Right lobe of liver (tissue), 4 donors: ENCODE data around the gene NUP93.

Source experiments
- CTCF ChIP-seq, 4 donors: fragments of 200-600 bp in 3 of 4; fragments of 450-650 bp in 1 of 4; IDR thresholded peaks; one replicate each; pipeline versions ENCODE4 v1.5.1 to v1.8.0; 2016 to 2022; ENCODE audit warnings: antibody characterized with exemption in 4 of 4, mild to moderate bottlenecking in 2 of 4
- POLR2A ChIP-seq: fragments of 450-650 bp; IDR thresholded peaks from one replicate; pipeline ENCODE4 v1.6.1; 2017; ENCODE audit warnings: antibody characterized with exemption, mild to moderate bottlenecking
- donor health status: DM: no; HTN: no; CAD: no.
- donor health status: DM: no; HTN: no; CAD: no.
- donor health status: DM: no; HTN: yes; CAD: no.

DNA sequence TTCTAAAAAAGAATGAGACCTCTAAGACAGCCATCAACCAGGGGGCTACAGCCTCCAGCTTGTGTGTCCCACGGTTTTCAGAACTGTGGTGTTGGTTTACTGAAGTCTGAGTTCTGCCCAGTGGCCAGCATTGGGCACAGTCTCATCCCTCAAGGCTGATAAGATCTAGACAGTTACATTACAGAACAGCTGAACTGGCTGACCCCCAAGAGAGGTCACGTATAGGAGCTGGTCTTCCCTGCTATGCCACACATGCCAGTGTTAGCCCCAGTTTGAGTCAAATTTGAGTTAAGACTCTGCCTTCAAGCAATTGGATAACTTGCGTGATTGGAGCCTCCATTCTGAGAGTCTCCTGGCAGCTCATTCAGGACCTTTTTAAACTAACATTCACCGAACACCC, 14.8 kb upstream of the NUP93 start:
- no peak for TF ChIP-seq CTCF (IDR thresholded peaks at IDR 0.05)
- no peak for TF ChIP-seq POLR2A
